Panc1 (cell line): Measurements from ENCODE around the gene SENP6.

Experiments
- CTCF ChIP-seq: fragments of 450-650 bp; IDR thresholded peaks from 2 replicates; pipeline ENCODE4 v1.5.1; 2017; ENCODE audit warnings: mild to moderate bottlenecking
- TCF7L2 ChIP-seq: IDR thresholded peaks from 2 replicates; pipeline ENCODE4 v1.6.1; 2011; ENCODE audit warnings: mild to moderate bottlenecking, low read depth, low read length, inconsistent platforms

- no peak for TF ChIP-seq CTCF
- TF ChIP-seq TCF7L2 = no peak
Observed at GRCh38 chr6:75608956-75609533, 7.4 kb downstream of the SENP6 start.
